Measurements from ENCODE around the gene C6orf132. TPM values are rescaled to one million over a fixed set of nuclear protein-coding genes. Genes with fewer than 3 reads are reported as not detected.
"Not testable (repeated sequence)": the region's sequence is repeated elsewhere in the genome, so short reads cannot be mapped to it uniquely, and the experiment has no call there.

C6orf132 gene
- total and polyA plus RNA-seq, 2 donors from 2014 or later, result 5.6 to 42.7 TPM

DNA sequence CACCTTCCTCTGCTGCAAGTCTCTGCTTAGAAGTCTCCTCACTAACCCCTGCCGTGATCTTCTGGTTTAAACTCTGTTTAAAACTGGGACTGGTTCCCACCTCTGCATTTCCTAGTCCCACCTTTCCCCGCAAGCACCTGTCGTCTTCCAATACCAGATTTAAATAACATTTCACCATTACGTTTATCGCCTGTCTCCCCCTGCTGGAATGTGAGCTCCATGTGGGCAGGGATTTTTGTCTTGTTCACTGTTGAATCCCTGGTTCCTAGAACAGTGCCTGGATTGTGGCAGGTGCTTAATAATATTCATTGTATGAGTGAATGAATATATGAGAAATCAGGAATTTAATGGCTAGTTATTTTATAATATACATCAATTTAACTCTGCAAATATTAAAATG lies 33.4 kb upstream of the C6orf132 start:
- FAIRE-seq, result no peak

GRCh38 chr6:42173101-42173500 lies 30.7 kb upstream of the C6orf132 start, which contains the start of gene GUCA1A:
Gene GUCA1A (plus strand): TSS chr6:42173364. CDS start chr6:42173614, 250 bp downstream.
- H3K27me3 ChIP-seq (ENCODE audit: control insufficient read depth, insufficient read depth, low read length), result no peaks in the 10 kb centered on the region
- intact Hi-C loops (cut with DNase I), result no loop called here
- FAIRE-seq, result no peak
- H3K9me3 ChIP-seq (ENCODE audit: control insufficient read depth in 2 of 3, insufficient read depth in 1 of 3, low read length in 3 of 3), result no peaks in the 10 kb centered on the region
- H3K27ac ChIP-seq (ENCODE audit: low read depth in 2 of 2, low read length in 2 of 2), result no peak within 1 kb of the TSS
- no peak within 1 kb of the TSS for H3K9ac ChIP-seq (ENCODE audit: low read length in 3 of 3)
- peaks cover 0 to 2% (median 0%) of the 10 kb centered on the region in 3 donors for H3K4me1 ChIP-seq (ENCODE audit: control insufficient read depth in 2 of 3, insufficient read depth in 2 of 3, low read depth in 1 of 3, low read length in 3 of 3)
- no peaks in the 10 kb centered on the region for H3K36me3 ChIP-seq (ENCODE audit: control insufficient read depth in 2 of 3, insufficient read depth in 3 of 3, low read length in 3 of 3)
- no peak for DNase-seq
- no peak within 1 kb of the TSS for H3K4me3 ChIP-seq (ENCODE audit: low read length in 3 of 3)
- TF ChIP-seq, protein P1, sequence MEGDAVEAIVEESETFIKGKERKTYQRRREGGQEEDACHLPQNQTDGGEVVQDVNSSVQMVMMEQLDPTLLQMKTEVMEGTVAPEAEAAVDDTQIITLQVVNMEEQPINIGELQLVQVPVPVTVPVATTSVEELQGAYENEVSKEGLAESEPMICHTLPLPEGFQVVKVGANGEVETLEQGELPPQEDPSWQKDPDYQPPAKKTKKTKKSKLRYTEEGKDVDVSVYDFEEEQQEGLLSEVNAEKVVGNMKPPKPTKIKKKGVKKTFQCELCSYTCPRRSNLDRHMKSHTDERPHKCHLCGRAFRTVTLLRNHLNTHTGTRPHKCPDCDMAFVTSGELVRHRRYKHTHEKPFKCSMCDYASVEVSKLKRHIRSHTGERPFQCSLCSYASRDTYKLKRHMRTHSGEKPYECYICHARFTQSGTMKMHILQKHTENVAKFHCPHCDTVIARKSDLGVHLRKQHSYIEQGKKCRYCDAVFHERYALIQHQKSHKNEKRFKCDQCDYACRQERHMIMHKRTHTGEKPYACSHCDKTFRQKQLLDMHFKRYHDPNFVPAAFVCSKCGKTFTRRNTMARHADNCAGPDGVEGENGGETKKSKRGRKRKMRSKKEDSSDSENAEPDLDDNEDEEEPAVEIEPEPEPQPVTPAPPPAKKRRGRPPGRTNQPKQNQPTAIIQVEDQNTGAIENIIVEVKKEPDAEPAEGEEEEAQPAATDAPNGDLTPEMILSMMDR (IDR thresholded peaks at IDR 0.05; ENCODE audit: borderline replicate concordance, extremely low read depth, insufficient read depth), result no peak

More for the DNA sequence above, 33.4 kb upstream of the C6orf132 start:
- H3K27me3 ChIP-seq (ENCODE audit: control insufficient read depth, insufficient read depth, low read length), result no peaks in the 10 kb centered on the region
- no peak overlapping the region for H3K4me3 ChIP-seq (ENCODE audit: low read length in 3 of 3)
- no peaks in the 10 kb centered on the region for H3K36me3 ChIP-seq (ENCODE audit: control insufficient read depth in 2 of 3, insufficient read depth in 3 of 3, low read length in 3 of 3)
- peaks cover 0 to 2% (median 0%) of the 10 kb centered on the region in 3 donors for H3K4me1 ChIP-seq (ENCODE audit: control insufficient read depth in 2 of 3, insufficient read depth in 2 of 3, low read depth in 1 of 3, low read length in 3 of 3)
- no peak overlapping the region for H3K9ac ChIP-seq (ENCODE audit: low read length in 3 of 3)
- no peaks in the 10 kb centered on the region for H3K9me3 ChIP-seq (ENCODE audit: control insufficient read depth in 2 of 3, insufficient read depth in 1 of 3, low read length in 3 of 3)
- H3K27ac ChIP-seq (ENCODE audit: low read depth in 2 of 2, low read length in 2 of 2), result no peak overlapping the region
- TF ChIP-seq, protein P1 (IDR thresholded peaks at IDR 0.05; ENCODE audit: borderline replicate concordance, extremely low read depth, insufficient read depth), result no peak
- intact Hi-C loops (cut with DNase I), result no loop called here
- DNase-seq, result no peak

GRCh38 chr6:42171813-42172581 lies 29.6 kb upstream of the C6orf132 start:
- Histone ChIP-seq H3K4me3 (ENCODE audit: low read length in 3 of 3) (no peak overlapping the region), H3K27me3 (ENCODE audit: control insufficient read depth, insufficient read depth, low read length) (no peaks in the 10 kb centered on the region), H3K27ac (ENCODE audit: low read depth in 2 of 2, low read length in 2 of 2) (no peak overlapping the region), H3K36me3 (ENCODE audit: control insufficient read depth in 2 of 3, insufficient read depth in 3 of 3, low read length in 3 of 3) (no peaks in the 10 kb centered on the region), H3K4me1 (ENCODE audit: control insufficient read depth in 2 of 3, insufficient read depth in 2 of 3, low read depth in 1 of 3, low read length in 3 of 3) (no peaks in the 10 kb centered on the region), H3K9me3 (ENCODE audit: control insufficient read depth in 2 of 3, insufficient read depth in 1 of 3, low read length in 3 of 3) (no peaks in the 10 kb centered on the region), H3K9ac (ENCODE audit: low read length in 3 of 3) (no peak overlapping the region)
- FAIRE-seq (no peak), DNase-seq (no peak)
- TF ChIP-seq, protein P1 (IDR thresholded peaks at IDR 0.05; ENCODE audit: borderline replicate concordance, extremely low read depth, insufficient read depth), result no peak
- intact Hi-C loops (cut with DNase I), result no loop called here

GRCh38 chr6:42169780-42170179 lies 27.4 kb upstream of the C6orf132 start:
- not testable (repeated sequence) for DNase-seq

More at GRCh38 chr6:42169780-42170179, 27.4 kb upstream of the C6orf132 start:
- H3K27me3 ChIP-seq (ENCODE audit: control insufficient read depth, insufficient read depth, low read length); intact Hi-C loops (cut with DNase I); H3K9ac ChIP-seq (ENCODE audit: low read length in 3 of 3); H3K9me3 ChIP-seq (ENCODE audit: control insufficient read depth in 2 of 3, insufficient read depth in 1 of 3, low read length in 3 of 3); H3K27ac ChIP-seq (ENCODE audit: low read depth in 2 of 2, low read length in 2 of 2); H3K36me3 ChIP-seq (ENCODE audit: control insufficient read depth in 2 of 3, insufficient read depth in 3 of 3, low read length in 3 of 3); FAIRE-seq; H3K4me1 ChIP-seq (ENCODE audit: control insufficient read depth in 2 of 3, insufficient read depth in 2 of 3, low read depth in 1 of 3, low read length in 3 of 3); H3K4me3 ChIP-seq (ENCODE audit: low read length in 3 of 3): not testable (repeated sequence)
